CD4-positive, CD25-positive, alpha-beta regulatory T cell (primary cell): ENCODE measurements around the gene KIF16B. TPM values are rescaled to one million over a fixed set of nuclear protein-coding genes. Genes with fewer than 3 reads are reported as not detected.

Experiments
- ATAC-seq, 2 donors: fragments of 150-1000 bp; cut with Tn5 transposase; one replicate each; pipeline ENCODE4 v1.10.0; 2021; ENCODE audit warnings: low read depth in 2 of 2, moderate number of reproducible peaks in 2 of 2, moderate library complexity in 1 of 2
- DNase-seq, 3 donors: peaks; one replicate each; pipeline versions ENCODE4 v3.0.0 to v3.0.0-alpha.2; 2012 to 2022; ENCODE audit warnings: mixed read lengths in 1 of 3
- H3K27ac ChIP-seq: one replicate; pipeline ENCODE4 v1.7.0; 2013; ENCODE audit warnings: mild to moderate bottlenecking, low read length; ENCODE audit not compliant: insufficient read depth, poor library complexity, severe bottlenecking
- H3K27me3 ChIP-seq: one replicate; pipeline ENCODE4 v1.7.0; 2013; ENCODE audit warnings: low read length; ENCODE audit not compliant: control insufficient read depth, insufficient read depth
- H3K36me3 ChIP-seq: one replicate; pipeline ENCODE4 v1.7.0; 2013; ENCODE audit warnings: mild to moderate bottlenecking, low read length, moderate library complexity; ENCODE audit not compliant: control insufficient read depth, insufficient read depth
- H3K4me1 ChIP-seq: 2 replicates; pipeline ENCODE4 v1.7.0; 2013; ENCODE audit warnings: mild to moderate bottlenecking, low read length; ENCODE audit not compliant: insufficient read depth, control insufficient read depth, poor library complexity, severe bottlenecking
- H3K4me3 ChIP-seq: one replicate; pipeline ENCODE4 v1.7.0; 2013; ENCODE audit warnings: low read depth, mild to moderate bottlenecking, low read length, moderate library complexity
- H3K9me3 ChIP-seq, 2 experiments: 1 replicate in 1 of 2; 2 replicates in 1 of 2; pipeline ENCODE4 v1.7.0; 2013; ENCODE audit warnings: low read length in 2 of 2, mild to moderate bottlenecking in 1 of 2, moderate library complexity in 1 of 2; ENCODE audit not compliant: control insufficient read depth in 2 of 2
- H3K27ac Mint-ChIP-seq, 3 donors: one replicate each; pipeline ENCODE4 v1.8.0; 2020 to 2022; ENCODE audit warnings: mild to moderate bottlenecking in 3 of 3, mixed read lengths in 3 of 3, moderate library complexity in 2 of 3
- H3K27me3 Mint-ChIP-seq: one replicate; pipeline ENCODE4 v1.8.0; 2022; ENCODE audit warnings: mild to moderate bottlenecking, mixed read lengths
- H3K36me3 Mint-ChIP-seq: one replicate; pipeline ENCODE4 v1.8.0; 2020; ENCODE audit warnings: mixed read lengths
- H3K4me1 Mint-ChIP-seq, 4 donors: one replicate each; pipeline ENCODE4 v1.8.0; 2020 to 2022; ENCODE audit warnings: mixed read lengths in 4 of 4, mild to moderate bottlenecking in 1 of 4
- H3K4me3 Mint-ChIP-seq, 4 donors: one replicate each; pipeline ENCODE4 v1.8.0; 2020 to 2022; ENCODE audit warnings: mild to moderate bottlenecking in 4 of 4, mixed read lengths in 4 of 4, moderate library complexity in 3 of 4
- H3K9me3 Mint-ChIP-seq, 7 donors: one replicate each; pipeline ENCODE4 v1.8.0; 2020 to 2022; ENCODE audit warnings: mixed read lengths in 7 of 7, mild to moderate bottlenecking in 3 of 7, moderate library complexity in 2 of 7
- polyA plus RNA-seq, 4 donors: library from polyadenylated mRNA; unstranded; fragments of 300-500 nt; fragmentation: Illumina TruSeq; gene quantifications; one replicate each; pipeline ENCODE4 v1.2.3, GENCODE V29; 2021
- total RNA-seq: library from RNA; stranded (reverse); gene quantifications from one replicate; pipeline ENCODE4 v1.2.3, GENCODE V29; 2022

The KIF16B gene
- total and polyA plus RNA-seq, 5 donors from 2014 or later = 3.1 to 5.2 (median 4.8) TPM

GRCh38 chr20:16280219-16280618 is 293.0 kb downstream of the KIF16B start:
- peaks cover 34% of the 10 kb centered on the region for H3K36me3 Mint-ChIP-seq
- DNase-seq (no peak), ATAC-seq (no peak)
- H3K27ac ChIP-seq = no peak overlapping the region
- H3K27me3 ChIP-seq = no peaks in the 10 kb centered on the region
- peaks cover 0 to 2% (median 0%) of the 10 kb centered on the region in 7 donors for H3K9me3 Mint-ChIP-seq
- H3K4me3 Mint-ChIP-seq = no peak overlapping the region
- H3K4me1 Mint-ChIP-seq = no peaks in the 10 kb centered on the region
- H3K9me3 ChIP-seq = no peaks in the 10 kb centered on the region
- H3K27ac Mint-ChIP-seq = no peak overlapping the region
- H3K4me3 ChIP-seq = no peak overlapping the region
- no peaks in the 10 kb centered on the region for H3K27me3 Mint-ChIP-seq
- H3K4me1 ChIP-seq = no peaks in the 10 kb centered on the region
- H3K36me3 ChIP-seq = no peaks in the 10 kb centered on the region

- no peak overlapping the region for H3K27ac Mint-ChIP-seq
- peaks cover 27% of the 10 kb centered on the region for H3K36me3 Mint-ChIP-seq
Observed at GRCh38 chr20:16279320-16279719, 293.9 kb downstream of the KIF16B start.

GRCh38 chr20:16273812-16274555 is 299.3 kb downstream of the KIF16B start:
- DNase-seq = no peak
- Mint-ChIP-seq H3K4me3 (no peak overlapping the region), H3K36me3 (peaks cover 35% of the 10 kb centered on the region), H3K27me3 (no peaks in the 10 kb centered on the region), H3K27ac (no peak overlapping the region), H3K4me1 (no peaks in the 10 kb centered on the region), H3K9me3 (no peaks in the 10 kb centered on the region)
- Histone ChIP-seq H3K9me3 (no peaks in the 10 kb centered on the region), H3K27ac (no peak overlapping the region), H3K36me3 (peaks cover 3% of the 10 kb centered on the region), H3K4me1 (no peaks in the 10 kb centered on the region), H3K4me3 (no peak overlapping the region), H3K27me3 (no peaks in the 10 kb centered on the region)
- no peak for ATAC-seq

More at GRCh38 chr20:16279320-16279719, 293.9 kb downstream of the KIF16B start:
- Mint-ChIP-seq H3K9me3 (peaks cover 0 to 2% (median 0%) of the 10 kb centered on the region in 7 donors), H3K27me3 (no peaks in the 10 kb centered on the region), H3K4me3 (no peak overlapping the region), H3K4me1 (no peaks in the 10 kb centered on the region)
- no peak for ATAC-seq
- Histone ChIP-seq H3K27me3 (no peaks in the 10 kb centered on the region), H3K27ac (no peak overlapping the region), H3K9me3 (no peaks in the 10 kb centered on the region), H3K36me3 (no peaks in the 10 kb centered on the region), H3K4me1 (no peaks in the 10 kb centered on the region), H3K4me3 (no peak overlapping the region)
- DNase-seq = no peak

- Histone ChIP-seq H3K27me3 (no peaks in the 10 kb centered on the region), H3K9me3 (no peaks in the 10 kb centered on the region), H3K4me3 (no peak overlapping the region), H3K27ac (no peak overlapping the region), H3K36me3 (peaks cover 3% of the 10 kb centered on the region), H3K4me1 (no peaks in the 10 kb centered on the region)
- no peak overlapping the region for H3K27ac Mint-ChIP-seq
- H3K9me3 Mint-ChIP-seq = no peaks in the 10 kb centered on the region
- peaks cover 35% of the 10 kb centered on the region for H3K36me3 Mint-ChIP-seq
- DNase-seq = no peak
- no peaks in the 10 kb centered on the region for H3K27me3 Mint-ChIP-seq
- no peak for ATAC-seq
- no peaks in the 10 kb centered on the region for H3K4me1 Mint-ChIP-seq
- H3K4me3 Mint-ChIP-seq = no peak overlapping the region
Observed at GRCh38 chr20:16272780-16273360, 300.4 kb downstream of the KIF16B start.

- Histone ChIP-seq H3K36me3 (peaks cover 3% of the 10 kb centered on the region), H3K4me1 (no peaks in the 10 kb centered on the region), H3K4me3 (no peak overlapping the region), H3K27ac (no peak overlapping the region), H3K27me3 (no peaks in the 10 kb centered on the region), H3K9me3 (peaks cover 0 to 2% of the 10 kb centered on the region in 2 experiments)
- no peak overlapping the region for H3K27ac Mint-ChIP-seq
- H3K9me3 Mint-ChIP-seq = peaks cover 0 to 10% (median 4%) of the 10 kb centered on the region in 7 donors
- ATAC-seq = no peak
- H3K4me1 Mint-ChIP-seq = no peaks in the 10 kb centered on the region
- no peak for DNase-seq
- no peaks in the 10 kb centered on the region for H3K27me3 Mint-ChIP-seq
- peaks cover 32% of the 10 kb centered on the region for H3K36me3 Mint-ChIP-seq
- H3K4me3 Mint-ChIP-seq = no peak overlapping the region
Observed at GRCh38 chr20:16271450-16271849, 301.8 kb downstream of the KIF16B start.

- DNase-seq = no peak
- Histone ChIP-seq H3K27me3 (no peaks in the 10 kb centered on the region), H3K4me1 (no peaks in the 10 kb centered on the region), H3K36me3 (peaks cover 3% of the 10 kb centered on the region), H3K9me3 (peaks cover 0 to 6% of the 10 kb centered on the region in 2 experiments), H3K27ac (no peak overlapping the region), H3K4me3 (no peak overlapping the region)
- peaks cover 32% of the 10 kb centered on the region for H3K36me3 Mint-ChIP-seq
- ATAC-seq = no peak
- no peak overlapping the region for H3K27ac Mint-ChIP-seq
- no peaks in the 10 kb centered on the region for H3K27me3 Mint-ChIP-seq
- H3K4me3 Mint-ChIP-seq = no peak overlapping the region
- peaks cover 0 to 13% (median 4%) of the 10 kb centered on the region in 7 donors for H3K9me3 Mint-ChIP-seq
- H3K4me1 Mint-ChIP-seq = no peaks in the 10 kb centered on the region
Observed at GRCh38 chr20:16270989-16271388, 302.3 kb downstream of the KIF16B start.

GRCh38 chr20:16270314-16270931 is 302.8 kb downstream of the KIF16B start:
- H3K4me1 Mint-ChIP-seq = no peaks in the 10 kb centered on the region
- H3K36me3 Mint-ChIP-seq = peaks cover 26% of the 10 kb centered on the region
- peaks cover 0 to 19% (median 6%) of the 10 kb centered on the region in 7 donors for H3K9me3 Mint-ChIP-seq
- H3K27me3 ChIP-seq = no peaks in the 10 kb centered on the region
- peaks cover 3% of the 10 kb centered on the region for H3K36me3 ChIP-seq
- ATAC-seq (no peak), DNase-seq (no peak)
- H3K27ac ChIP-seq = no peak overlapping the region
- H3K4me3 Mint-ChIP-seq = no peak overlapping the region
- H3K27me3 Mint-ChIP-seq = no peaks in the 10 kb centered on the region
- H3K9me3 ChIP-seq = peaks cover 0 to 6% of the 10 kb centered on the region in 2 experiments
- no peak overlapping the region for H3K4me3 ChIP-seq
- H3K27ac Mint-ChIP-seq = no peak overlapping the region
- no peaks in the 10 kb centered on the region for H3K4me1 ChIP-seq
